Measurements from ENCODE around the gene CTSC.

- TF ChIP-seq CTCF (IDR thresholded peaks at IDR 0.05), result no peak
- no peak for TF ChIP-seq POLR2A (IDR thresholded peaks at IDR 0.05)
Measured at GRCh38 chr11:88357323-88358039, 19.9 kb upstream of the CTSC start.
